Measurements from ENCODE around the gene B4GALT5. TPM values are rescaled to one million over a fixed set of nuclear protein-coding genes. Genes with fewer than 3 reads are reported as not detected.

The B4GALT5 gene
- total RNA-seq, 1 experiment from 2014 or later: 77.0 TPM

DNA sequence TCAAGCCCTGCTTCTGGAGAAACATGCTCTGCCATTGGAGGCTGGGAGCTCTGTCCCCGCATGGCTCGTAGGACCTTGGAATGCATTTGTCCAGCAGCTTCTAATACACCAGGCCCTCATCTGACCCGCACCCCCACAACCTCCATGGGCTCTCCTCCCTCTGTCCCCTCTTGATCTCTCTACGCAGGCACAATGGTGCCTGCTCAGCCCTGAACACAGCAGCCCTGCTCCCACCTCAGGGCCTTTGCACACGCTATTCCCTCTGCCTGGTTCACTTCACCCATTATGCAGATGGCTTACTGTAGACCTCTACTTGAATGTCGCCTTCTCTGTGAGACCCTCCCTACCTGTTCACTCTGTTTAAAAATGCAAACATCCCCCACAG is 118.8 kb downstream of the B4GALT5 start:
- no peak overlapping the region for H2AK5ac ChIP-seq (ENCODE audit: insufficient read length, low read length)
- no peak overlapping the region for H3K4me2 ChIP-seq (ENCODE audit: insufficient read depth, insufficient read length, low read length)
- no peaks in the 10 kb centered on the region for H3K79me2 ChIP-seq (ENCODE audit: insufficient read depth, low read length)
- no peaks in the 10 kb centered on the region for H3K23me2 ChIP-seq (ENCODE audit: insufficient read length, low read depth, low read length, poor library complexity, severe bottlenecking)
- no peak overlapping the region for H2BK12ac ChIP-seq (ENCODE audit: insufficient read length, low read depth, low read length)
- no peak overlapping the region for H3T11ph ChIP-seq (ENCODE audit: low read length)
- no peak overlapping the region for H3K27ac ChIP-seq (ENCODE audit: insufficient read length, low read depth, low read length)
- H3K9me3 ChIP-seq (ENCODE audit: control insufficient read depth, low read depth, low read length): no peaks in the 10 kb centered on the region
- no peak overlapping the region for H3K56ac ChIP-seq (ENCODE audit: insufficient read length, low read depth, low read length)
- H2BK15ac ChIP-seq (ENCODE audit: low read depth, low read length): no peak overlapping the region
- H4K5ac ChIP-seq (ENCODE audit: insufficient read length, low read depth, low read length): no peak overlapping the region
- no peak overlapping the region for H3K4ac ChIP-seq (ENCODE audit: low read depth, low read length)
- H4K20me1 ChIP-seq (ENCODE audit: control insufficient read depth, insufficient read depth, insufficient read length): no peaks in the 10 kb centered on the region
- H2AFZ ChIP-seq (ENCODE audit: low read length): no peak overlapping the region
- H3K27me3 Mint-ChIP-seq (ENCODE audit: low read depth): peaks cover 5% of the 10 kb centered on the region
- peaks cover 3 to 7% of the 10 kb centered on the region in 2 experiments; a peak in 2 of 4 replicates for H3K4me1 Mint-ChIP-seq
- H3K27me3 ChIP-seq (ENCODE audit: insufficient read depth, low read length): no peaks in the 10 kb centered on the region
- H3K9ac ChIP-seq (ENCODE audit: extremely low read depth, insufficient read length, low read length): no peak overlapping the region
- H2BK20ac ChIP-seq (ENCODE audit: low read depth, low read length, poor library complexity, severe bottlenecking): no peak overlapping the region
- no CpG with 5 or more reads among the region's 6 CpGs for WGBS (ENCODE audit: extremely low coverage, insufficient read length, low lambda C conversion rate)
- DNase-seq: no peak
- no peak overlapping the region for H4K8ac ChIP-seq (replicated peaks; ENCODE audit: insufficient read length, low read depth, low read length)
- H3K79me1 ChIP-seq (ENCODE audit: insufficient read depth, low read depth, low read length, poor library complexity, severe bottlenecking): no peaks in the 10 kb centered on the region
- TF ChIP-seq, protein P1, sequence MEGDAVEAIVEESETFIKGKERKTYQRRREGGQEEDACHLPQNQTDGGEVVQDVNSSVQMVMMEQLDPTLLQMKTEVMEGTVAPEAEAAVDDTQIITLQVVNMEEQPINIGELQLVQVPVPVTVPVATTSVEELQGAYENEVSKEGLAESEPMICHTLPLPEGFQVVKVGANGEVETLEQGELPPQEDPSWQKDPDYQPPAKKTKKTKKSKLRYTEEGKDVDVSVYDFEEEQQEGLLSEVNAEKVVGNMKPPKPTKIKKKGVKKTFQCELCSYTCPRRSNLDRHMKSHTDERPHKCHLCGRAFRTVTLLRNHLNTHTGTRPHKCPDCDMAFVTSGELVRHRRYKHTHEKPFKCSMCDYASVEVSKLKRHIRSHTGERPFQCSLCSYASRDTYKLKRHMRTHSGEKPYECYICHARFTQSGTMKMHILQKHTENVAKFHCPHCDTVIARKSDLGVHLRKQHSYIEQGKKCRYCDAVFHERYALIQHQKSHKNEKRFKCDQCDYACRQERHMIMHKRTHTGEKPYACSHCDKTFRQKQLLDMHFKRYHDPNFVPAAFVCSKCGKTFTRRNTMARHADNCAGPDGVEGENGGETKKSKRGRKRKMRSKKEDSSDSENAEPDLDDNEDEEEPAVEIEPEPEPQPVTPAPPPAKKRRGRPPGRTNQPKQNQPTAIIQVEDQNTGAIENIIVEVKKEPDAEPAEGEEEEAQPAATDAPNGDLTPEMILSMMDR (conservative IDR thresholded peaks at IDR 0.05): no peak
- H3K18ac ChIP-seq (ENCODE audit: insufficient read length, low read depth, low read length): no peak overlapping the region
- peaks cover 0 to 2% of the 10 kb centered on the region in 2 experiments; a peak in 1 of 5 replicates for H3K9me3 Mint-ChIP-seq
- no peak overlapping the region for H2BK120ac ChIP-seq (ENCODE audit: low read depth, low read length, poor library complexity, severe bottlenecking)
- H3K14ac ChIP-seq (ENCODE audit: insufficient read depth, low read length): no peak overlapping the region
- H3K27ac Mint-ChIP-seq: peak overlapping the region in 1 of 3 experiments; percentile 57; a peak in 1 of 7 replicates
- H3K36me3 Mint-ChIP-seq (ENCODE audit: insufficient read depth in 1 of 3, low read depth in 3 of 3): no peaks in the 10 kb centered on the region
- H3K4me1 ChIP-seq (ENCODE audit: insufficient read depth, low read length): no peaks in the 10 kb centered on the region
- H3K4me3 Mint-ChIP-seq: no peak overlapping the region; a peak in 1 of 5 replicates
- H3K23ac ChIP-seq (ENCODE audit: insufficient read length, low read depth, low read length): no peak overlapping the region
- H2BK5ac ChIP-seq (ENCODE audit: insufficient read length, low read length): no peak overlapping the region
- no peak overlapping the region for H4K91ac ChIP-seq (ENCODE audit: insufficient read length, low read depth, low read length)
